Panc1 (cell line): ENCODE data around the gene KRTAP9-2. TPM values are rescaled to one million over a fixed set of nuclear protein-coding genes. Genes with fewer than 3 reads are reported as not detected.
"Not testable (repeated sequence)": the region's sequence is repeated elsewhere in the genome, so short reads cannot be mapped to it uniquely, and the experiment has no call there.

Experiments used
- ATAC-seq: fragments of 200-7000 bp; cut with Tn5 transposase; 2 replicates; pipeline ENCODE4 v1.9.1; 2020; ENCODE audit warnings: mild to moderate bottlenecking, moderate library complexity
- BruUV-seq: library from RNA; stranded (reverse); fragments of 400-500 nt; replicated peaks from 2 replicates; lab custom pipeline; 2021; lab: Mats Ljungman, UMichigan
- CTCF ChIA-PET: fragments of 300-600 bp; sonication (Branson Sonifier 250); formaldehyde crosslinking; loops from one replicate; lab custom pipeline; 2022; ENCODE audit warnings: antibody characterized with exemption; lab: Charles Lee
- POLR2A ChIA-PET: fragments of 300-600 bp; sonication (Branson Sonifier 250); formaldehyde crosslinking; loops from one replicate; lab custom pipeline; 2022; ENCODE audit warnings: antibody characterized with exemption; lab: Charles Lee
- DNase-seq: peaks from one replicate; pipeline ENCODE4 v3.0.0-alpha.2; 2010; ENCODE audit warnings: low read depth, low spot score
- H3K27ac ChIP-seq: 2 replicates; pipeline ENCODE4 v1.5.1; 2011; ENCODE audit warnings: mild to moderate bottlenecking, low read length, inconsistent platforms
- H3K27me3 ChIP-seq: fragments of 200-500 bp; sonication (Bioruptor generic); 2 replicates; pipeline ENCODE4 v1.6.0; 2014; ENCODE audit warnings: low read length, inconsistent platforms; ENCODE audit not compliant: control insufficient read depth, insufficient read depth
- H3K36me3 ChIP-seq: fragments of 200-500 bp; sonication (Bioruptor generic); 2 replicates; pipeline ENCODE4 v1.5.1; 2014; ENCODE audit warnings: inconsistent platforms, mild to moderate bottlenecking, low read length, moderate library complexity; ENCODE audit not compliant: control insufficient read depth, insufficient read depth
- H3K4me1 ChIP-seq: 2 replicates; pipeline ENCODE4 v1.5.1; 2011; ENCODE audit warnings: inconsistent platforms, mild to moderate bottlenecking, low read length, moderate library complexity; ENCODE audit not compliant: control insufficient read depth, insufficient read depth
- H3K4me3 ChIP-seq, 2 experiments: 2 replicates each; pipeline ENCODE4 v1.5.1; 2011 to 2012; ENCODE audit warnings: low read depth in 2 of 2, low read length in 2 of 2, mild to moderate bottlenecking in 2 of 2, inconsistent platforms in 1 of 2, moderate library complexity in 1 of 2
- H3K9me3 ChIP-seq: fragments of 200-500 bp; sonication (Bioruptor generic); 2 replicates; pipeline ENCODE4 v1.5.1; 2014; ENCODE audit warnings: low read depth, mild to moderate bottlenecking, inconsistent platforms, low read length, moderate library complexity; ENCODE audit not compliant: control insufficient read depth, insufficient read depth
- CTCF ChIP-seq: fragments of 450-650 bp; IDR thresholded peaks from 2 replicates; pipeline ENCODE4 v1.5.1; 2017; ENCODE audit warnings: mild to moderate bottlenecking
- POLR2AphosphoS5 ChIP-seq: IDR thresholded peaks from 2 replicates; pipeline ENCODE4 v1.6.1; 2012; ENCODE audit warnings: mild to moderate bottlenecking, low read depth, low read length, moderate library complexity
- REST ChIP-seq, 2 experiments: IDR thresholded peaks; 2 replicates each; pipeline ENCODE4 v1.6.1; 2011 to 2012; ENCODE audit warnings: low read depth in 2 of 2, control low read depth in 1 of 2, low read length in 1 of 2, mild to moderate bottlenecking in 1 of 2, moderate library complexity in 1 of 2; ENCODE audit not compliant: insufficient read depth in 1 of 2
- SIN3A ChIP-seq: IDR thresholded peaks from 2 replicates; pipeline ENCODE4 v1.6.1; 2012; ENCODE audit warnings: low read depth, mild to moderate bottlenecking, low read length, moderate library complexity, borderline replicate concordance; ENCODE audit not compliant: insufficient read depth
- TCF7L2 ChIP-seq: IDR thresholded peaks from 2 replicates; pipeline ENCODE4 v1.6.1; 2011; ENCODE audit warnings: mild to moderate bottlenecking, low read depth, low read length, inconsistent platforms
- in situ Hi-C: cut with HindIII; loops from 2 replicates; pipeline ENCODE4 v1.10.0; 2016; ENCODE audit warnings: low sequenced_read_pairs, low pct_unique_long_range_greater_than_20kb
- intact Hi-C: fragments of 100-400 bp; cut with micrococcal nuclease; formaldehyde crosslinking; loops from one replicate; pipeline ENCODE4 v1.10.0; 2022; ENCODE audit not compliant: unreplicated experiment
- total RNA-seq: library from RNA; stranded (reverse); gene quantifications from one replicate; pipeline ENCODE4 v1.2.1, GENCODE V29; 2021; ENCODE audit not compliant: unreplicated experiment

Gene KRTAP9-2
- total RNA-seq, 1 experiment from 2014 or later, result not detected

- H3K9me3 ChIP-seq, in situ Hi-C loops, BruUV-seq, intact Hi-C loops, H3K27ac ChIP-seq, H3K4me3 ChIP-seq, H3K4me1 ChIP-seq, ATAC-seq, CTCF ChIA-PET, DNase-seq, H3K36me3 ChIP-seq, POLR2A ChIA-PET: not testable (repeated sequence)
- peaks cover 27% of the 10 kb centered on the region for H3K27me3 ChIP-seq
These were observed 23.3 kb downstream of the KRTAP9-2 start, which contains the start of gene KRTAP9-4 for GRCh38 chr17:41249637-41250240. Gene KRTAP9-4, plus strand, starts transcription at chr17:41249687. Its CDS starts 34 bp downstream, at chr17:41249721.

GRCh38 chr17:41251261-41251660, 24.8 kb downstream of the KRTAP9-2 start:
- POLR2A ChIA-PET, result no interaction called here
- Histone ChIP-seq H3K36me3 (no peaks in the 10 kb centered on the region), H3K4me3 (no peak overlapping the region), H3K27ac (no peak overlapping the region), H3K9me3 (no peaks in the 10 kb centered on the region), H3K4me1 (no peaks in the 10 kb centered on the region), H3K27me3 (peaks cover 30% of the 10 kb centered on the region)
- intact Hi-C loops, result no loop called here
- DNase-seq, result no peak
- BruUV-seq, result no TSS peak
- in situ Hi-C loops, result no loop called here
- no peak for TF ChIP-seq SIN3A
- no peak for TF ChIP-seq POLR2AphosphoS5
- TF ChIP-seq REST (IDR thresholded peaks at IDR 0.05; ENCODE audit: insufficient read depth in 1 of 2, low read depth in 2 of 2, low read length in 1 of 2), result no peak
- TF ChIP-seq CTCF, result no peak
- no peak for TF ChIP-seq TCF7L2
- no peak for ATAC-seq
- CTCF ChIA-PET, result no interaction called here

- H3K4me1 ChIP-seq, result no peaks in the 10 kb centered on the region
- intact Hi-C loops, result no loop called here
- H3K36me3 ChIP-seq, result no peaks in the 10 kb centered on the region
- in situ Hi-C loops, result no loop called here
- POLR2A ChIA-PET, result no interaction called here
- ATAC-seq, result no peak
- no peak for DNase-seq
- no peaks in the 10 kb centered on the region for H3K9me3 ChIP-seq
- CTCF ChIA-PET, result no interaction called here
- peaks cover 34% of the 10 kb centered on the region for H3K27me3 ChIP-seq
- H3K4me3 ChIP-seq, result no peak overlapping the region
- no TSS peak for BruUV-seq
- no peak overlapping the region for H3K27ac ChIP-seq
- TF ChIP-seq CTCF (no peak), POLR2AphosphoS5 (no peak), SIN3A (no peak), TCF7L2 (no peak), REST (IDR thresholded peaks at IDR 0.05; ENCODE audit: insufficient read depth in 1 of 2, low read depth in 2 of 2, low read length in 1 of 2) (no peak)
These were observed 28.4 kb downstream of the KRTAP9-2 start for GRCh38 chr17:41254861-41255260.
